ENCODE measurements around the gene USP46.

- no peak for TF ChIP-seq CTCF (IDR thresholded peaks at IDR 0.05 in 8 of 11, conservative IDR thresholded peaks at IDR 0.05 in 3 of 11)
- TF ChIP-seq POLR2A (IDR thresholded peaks at IDR 0.05): no peak
These were observed 104.3 kb downstream of the USP46 start for GRCh38 chr4:52554612-52555355.

All from spleen (tissue), 7 donors.